ENCODE data around the gene FBXL3. TPM values are rescaled to one million over a fixed set of nuclear protein-coding genes. Genes with fewer than 3 reads are reported as not detected.

Gene FBXL3
- total RNA-seq, 1 experiment from 2014 or later: 29.2 TPM

- DNase-seq (ENCODE audit: low spot score): no peak
- peaks cover 9% of the 10 kb centered on the region for H3K9me3 ChIP-seq (ENCODE audit: low read depth, low read length, poor library complexity, severe bottlenecking)
- no peak for TF ChIP-seq CTCF (conservative IDR thresholded peaks at IDR 0.05; ENCODE audit: low read depth, low read length)
- no peak for TF ChIP-seq EZH2 (IDR thresholded peaks at IDR 0.05; ENCODE audit: borderline replicate concordance, low read depth, low read length, poor library complexity, severe bottlenecking)
- BruUV-seq (replicated peaks): no TSS peak
- H3K27me3 ChIP-seq (replicated peaks; ENCODE audit: insufficient read depth, low read depth, low read length, poor library complexity): no peaks in the 10 kb centered on the region
- H3K4me1 ChIP-seq (ENCODE audit: insufficient read depth, low read length, poor library complexity, severe bottlenecking): no peaks in the 10 kb centered on the region
- H3K4me3 ChIP-seq (ENCODE audit: low read depth, low read length, poor library complexity, severe bottlenecking): no peak overlapping the region
- no peaks in the 10 kb centered on the region for H3K36me3 ChIP-seq (ENCODE audit: insufficient read depth, low read length, poor library complexity, severe bottlenecking)
- CTCF ChIA-PET: no interaction called here
- intact Hi-C loops (cut with micrococcal nuclease; ENCODE audit: unreplicated experiment): no loop called here
- POLR2A ChIA-PET (ENCODE audit: low non-redundant PET): no interaction called here
- H3K27ac ChIP-seq (ENCODE audit: low read depth, low read length, poor library complexity, severe bottlenecking): no peak overlapping the region
These were observed 71.3 kb downstream of the FBXL3 start for GRCh38 chr13:76955661-76956060.

Other genes with a start within 250 kb of the FBXL3 start
- gene KCTD12, start 140.8 kb downstream of the FBXL3 start, total RNA-seq (2021): 1.9 and 3.5 TPM in 2 replicates
- gene ACOD1, start 78.6 kb downstream of the FBXL3 start, total RNA-seq (2021): not detected in 2 replicates
- 12.4 and 13.7 TPM in 2 replicates for gene CLN5, start 35.1 kb downstream of the FBXL3 start, total RNA-seq (2021)